Kidney (tissue), 14 donors: ENCODE results near the gene SPP2. TPM values are rescaled to one million over a fixed set of nuclear protein-coding genes. Genes with fewer than 3 reads are reported as not detected.
A peak's percentile ranks its signal among the peaks of the same experiment; 100 is the strongest.

Experiments used
- DNase-seq, 5 donors: peaks; one replicate each; pipeline ENCODE4 v3.0.0-alpha.2; 2013 to 2020
- FAIRE-seq: peaks from 2 replicates; lab custom pipeline; 2012; peaks lifted over from hg19 to GRCh38; lab: Jason Lieb, UNC
- H3K27ac ChIP-seq, 2 donors: one replicate each; pipeline ENCODE4 v1.7.0; 2013; ENCODE audit warnings: low read depth in 2 of 2, low read length in 2 of 2, inconsistent platforms in 1 of 2
- H3K27me3 ChIP-seq: one replicate; pipeline ENCODE4 v1.7.1; 2013; ENCODE audit warnings: low read length, inconsistent platforms; ENCODE audit not compliant: control insufficient read depth, insufficient read depth
- H3K36me3 ChIP-seq, 3 donors: one replicate each; pipeline versions ENCODE4 v1.7.0 to v1.7.1; 2013; ENCODE audit warnings: low read length in 3 of 3, control low read depth in 1 of 3, inconsistent platforms in 1 of 3; ENCODE audit not compliant: insufficient read depth in 3 of 3, control insufficient read depth in 2 of 3
- H3K4me1 ChIP-seq, 3 donors: one replicate each; pipeline versions ENCODE4 v1.7.0 to v1.7.1; 2013; ENCODE audit warnings: low read length in 3 of 3, inconsistent platforms in 1 of 3, low read depth in 1 of 3; ENCODE audit not compliant: control insufficient read depth in 2 of 3, insufficient read depth in 2 of 3
- H3K4me3 ChIP-seq, 3 donors: one replicate each; pipeline versions ENCODE4 v1.7.0 to v1.8.1; 2013; ENCODE audit warnings: low read length in 3 of 3, control low read depth in 1 of 3, inconsistent platforms in 1 of 3
- H3K9ac ChIP-seq, 3 donors: one replicate each; pipeline versions ENCODE4 v1.7.0 to v1.7.1; 2013; ENCODE audit warnings: low read length in 3 of 3, control low read depth in 1 of 3, inconsistent platforms in 1 of 3
- H3K9me3 ChIP-seq, 3 donors: one replicate each; pipeline versions ENCODE4 v1.7.0 to v1.7.1; 2013; ENCODE audit warnings: low read length in 3 of 3, control low read depth in 1 of 3, inconsistent platforms in 1 of 3; ENCODE audit not compliant: control insufficient read depth in 2 of 3, insufficient read depth in 1 of 3
- intact Hi-C: fragments of 100-400 bp; cut with DNase I; formaldehyde crosslinking; loops from one replicate; pipeline ENCODE4 v1.11.1; 2022
- polyA plus RNA-seq: library from polyadenylated mRNA; stranded (reverse); fragments of 350-450 nt; fragmentation: Illumina TruSeq; extraction: RNeasy Lipid Tissue Mini Kit (QIAGEN cat#74804); gene quantifications from one replicate; pipeline ENCODE4 v1.2.3, GENCODE V29; 2014; ENCODE audit warnings: low read depth, low replicate concordance; ENCODE audit not compliant: insufficient read depth
- total RNA-seq: library from RNA; stranded (reverse); fragmentation: NEBNext Ultra II Directional; extraction: Animal tissue kit (Norgen Biotek cat#: 25700); gene quantifications from one replicate; pipeline ENCODE4 v1.2.1, GENCODE V29; 2021
- TF ChIP-seq, protein P1 (sequence below): IDR thresholded peaks from 3 replicates; pipeline ENCODE4 v1.5.1; 2012; ENCODE audit warnings: mild to moderate bottlenecking, moderate library complexity, borderline replicate concordance; ENCODE audit not compliant: insufficient read depth; ENCODE audit errors: extremely low read depth
- donor health status: control.
- donor health status: control.
- donor health status: control.
- donor health status: control.
- donor health status: control.
- donor health status: DM: yes; HTN: yes; CAD: no.
- donor health status: Normal renal cell carcinoma (clear cell type).

Gene SPP2
- total and polyA plus RNA-seq, 2 donors from 2014 or later: not detected

DNA sequence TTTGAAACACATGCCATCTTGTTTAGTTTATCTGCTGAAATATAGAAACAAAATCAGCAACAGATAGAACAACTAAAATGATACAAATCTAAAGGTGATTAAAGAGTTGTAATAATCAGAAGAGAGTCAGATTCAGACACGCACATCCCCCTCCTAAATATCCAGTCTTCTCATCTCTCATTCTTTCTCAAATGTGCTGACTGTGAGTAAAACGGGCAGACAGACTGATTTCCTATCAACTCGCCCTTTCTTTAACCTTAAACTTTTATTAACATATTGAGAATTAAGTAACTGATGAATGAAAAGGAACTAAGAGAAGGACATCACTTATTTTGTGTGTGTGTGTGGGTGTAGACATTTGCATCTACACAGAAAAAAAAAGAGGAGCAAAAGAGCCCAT is 34.6 kb upstream of the SPP2 start:
- TF ChIP-seq, protein P1, sequence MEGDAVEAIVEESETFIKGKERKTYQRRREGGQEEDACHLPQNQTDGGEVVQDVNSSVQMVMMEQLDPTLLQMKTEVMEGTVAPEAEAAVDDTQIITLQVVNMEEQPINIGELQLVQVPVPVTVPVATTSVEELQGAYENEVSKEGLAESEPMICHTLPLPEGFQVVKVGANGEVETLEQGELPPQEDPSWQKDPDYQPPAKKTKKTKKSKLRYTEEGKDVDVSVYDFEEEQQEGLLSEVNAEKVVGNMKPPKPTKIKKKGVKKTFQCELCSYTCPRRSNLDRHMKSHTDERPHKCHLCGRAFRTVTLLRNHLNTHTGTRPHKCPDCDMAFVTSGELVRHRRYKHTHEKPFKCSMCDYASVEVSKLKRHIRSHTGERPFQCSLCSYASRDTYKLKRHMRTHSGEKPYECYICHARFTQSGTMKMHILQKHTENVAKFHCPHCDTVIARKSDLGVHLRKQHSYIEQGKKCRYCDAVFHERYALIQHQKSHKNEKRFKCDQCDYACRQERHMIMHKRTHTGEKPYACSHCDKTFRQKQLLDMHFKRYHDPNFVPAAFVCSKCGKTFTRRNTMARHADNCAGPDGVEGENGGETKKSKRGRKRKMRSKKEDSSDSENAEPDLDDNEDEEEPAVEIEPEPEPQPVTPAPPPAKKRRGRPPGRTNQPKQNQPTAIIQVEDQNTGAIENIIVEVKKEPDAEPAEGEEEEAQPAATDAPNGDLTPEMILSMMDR: no peak
- H3K4me1 ChIP-seq: no peaks in the 10 kb centered on the region
- no peaks in the 10 kb centered on the region for H3K9me3 ChIP-seq
- no peaks in the 10 kb centered on the region for H3K27me3 ChIP-seq
- FAIRE-seq (no peak), DNase-seq (no peak)
- no peak overlapping the region for H3K27ac ChIP-seq
- no peaks in the 10 kb centered on the region for H3K36me3 ChIP-seq
- intact Hi-C loops: no loop called here
- no peak overlapping the region for H3K9ac ChIP-seq
- H3K4me3 ChIP-seq: no peak overlapping the region

DNA sequence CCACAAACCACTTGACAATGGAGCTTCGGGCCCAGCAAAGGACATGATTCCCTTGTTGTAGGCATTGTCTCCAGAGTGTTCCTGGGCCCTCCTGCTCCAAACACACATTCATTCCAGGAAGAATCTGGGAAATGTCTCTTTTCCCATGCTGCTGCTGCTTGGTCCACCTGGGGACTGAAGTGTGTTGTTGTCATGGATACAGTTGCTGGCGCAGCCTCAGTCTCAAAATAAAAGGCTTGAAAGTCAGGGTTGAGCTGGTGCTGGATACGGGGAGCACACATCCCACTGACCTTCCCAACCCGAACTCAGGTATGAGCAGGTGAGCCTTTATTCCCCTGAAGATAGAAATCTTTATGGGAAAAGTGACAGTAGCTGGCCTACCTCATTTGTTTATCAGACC is 30.6 kb upstream of the SPP2 start:
- no peaks in the 10 kb centered on the region for H3K36me3 ChIP-seq

DNA sequence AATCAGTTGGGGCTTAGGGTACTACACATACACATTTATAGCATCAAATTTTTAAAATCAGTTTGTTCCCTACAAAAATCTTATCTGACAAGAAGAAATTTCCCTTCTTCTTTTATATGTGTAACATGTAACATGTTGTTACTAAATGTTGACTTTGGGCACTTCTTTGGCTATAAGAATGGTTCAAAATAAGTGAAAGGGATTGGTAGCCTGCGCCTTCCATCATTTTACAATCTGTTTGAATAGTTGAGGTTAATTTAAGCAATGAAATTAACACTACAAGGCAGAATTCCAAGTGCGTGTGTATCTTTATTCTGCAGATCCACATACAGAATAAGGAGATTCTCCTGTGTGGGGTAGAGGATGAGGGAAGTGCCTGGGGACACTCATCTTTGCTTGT is 30.2 kb upstream of the SPP2 start:
- Histone ChIP-seq H3K27ac (no peak overlapping the region), H3K9ac (no peak overlapping the region), H3K4me1 (no peaks in the 10 kb centered on the region), H3K9me3 (no peaks in the 10 kb centered on the region), H3K36me3 (no peaks in the 10 kb centered on the region), H3K4me3 (no peak overlapping the region), H3K27me3 (no peaks in the 10 kb centered on the region)
- FAIRE-seq: no peak
- intact Hi-C loops: no loop called here
- DNase-seq: no peak
- TF ChIP-seq, protein P1: no peak

More for the DNA sequence above, 30.6 kb upstream of the SPP2 start:
- intact Hi-C loops: no loop called here
- no peak overlapping the region for H3K4me3 ChIP-seq
- no peak overlapping the region for H3K27ac ChIP-seq
- no peaks in the 10 kb centered on the region for H3K9me3 ChIP-seq
- FAIRE-seq (no peak), DNase-seq (peak in 1 of 5 donors; percentile 4)
- H3K9ac ChIP-seq: no peak overlapping the region
- H3K27me3 ChIP-seq: no peaks in the 10 kb centered on the region
- H3K4me1 ChIP-seq: no peaks in the 10 kb centered on the region
- TF ChIP-seq, protein P1: no peak

DNA sequence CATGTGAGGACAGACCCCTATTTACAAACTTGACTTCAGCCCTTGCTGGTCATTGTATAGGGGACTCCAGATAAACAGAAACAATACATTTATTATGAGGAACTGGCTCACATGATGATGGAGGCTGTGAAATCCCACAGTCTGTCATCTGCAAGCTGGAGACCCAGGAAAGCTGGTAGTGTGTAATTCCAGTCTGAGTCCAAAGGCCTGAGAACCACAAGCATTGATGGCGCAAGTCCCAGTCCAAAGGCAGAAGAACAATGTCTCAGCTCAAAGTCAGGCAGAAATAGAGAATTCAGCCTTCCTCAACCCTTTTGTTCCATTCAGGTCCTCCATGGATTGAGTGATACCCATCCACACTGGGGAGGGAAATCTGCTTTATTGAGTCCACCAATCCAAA is 28.1 kb upstream of the SPP2 start:
- no peak overlapping the region for H3K9ac ChIP-seq
- no peak for FAIRE-seq
- H3K4me3 ChIP-seq: no peak overlapping the region
- TF ChIP-seq, protein P1: no peak
- peaks cover 0 to 2% (median 0%) of the 10 kb centered on the region in 3 donors for H3K4me1 ChIP-seq
- no peaks in the 10 kb centered on the region for H3K27me3 ChIP-seq
- no peaks in the 10 kb centered on the region for H3K36me3 ChIP-seq
- no peaks in the 10 kb centered on the region for H3K9me3 ChIP-seq
- no peak for DNase-seq
- no peak overlapping the region for H3K27ac ChIP-seq
- intact Hi-C loops: no loop called here
